GM12875 (cell line): Measurements from ENCODE around the gene CCL3.

ENCODE experiments used
- H3K4me3 ChIP-seq: one replicate; pipeline ENCODE4 v1.5.1; 2011; ENCODE audit warnings: low read depth, low read length, control low read depth
- CTCF ChIP-seq: IDR thresholded peaks from 2 replicates; pipeline ENCODE4 v1.5.1; 2011; ENCODE audit warnings: low read depth, mild to moderate bottlenecking, control low read depth, inconsistent platforms, low read length, moderate library complexity, borderline replicate concordance; ENCODE audit not compliant: insufficient read depth

CCL3 gene

GRCh38 chr17:36089888-36090836, at the start of gene CCL3:
TSS of gene CCL3 (minus strand) at chr17:36090143. CDS start at chr17:36090058, 85 bp downstream.
- peak within 1 kb of the TSS; percentile 62 for H3K4me3 ChIP-seq
- no peak for TF ChIP-seq CTCF

- TF ChIP-seq CTCF: no peak
- no peak overlapping the region for H3K4me3 ChIP-seq
These were observed 46.5 kb upstream of the CCL3 start for GRCh38 chr17:36136439-36136838.

- no peak overlapping the region for H3K4me3 ChIP-seq
- no peak for TF ChIP-seq CTCF
These were observed 46.1 kb upstream of the CCL3 start for GRCh38 chr17:36136036-36136435.

GRCh38 chr17:36135465-36135864, 45.5 kb upstream of the CCL3 start:
- TF ChIP-seq CTCF: no peak
- H3K4me3 ChIP-seq: no peak overlapping the region

- H3K4me3 ChIP-seq: no peak overlapping the region
- TF ChIP-seq CTCF: no peak
These were observed 43.8 kb upstream of the CCL3 start for GRCh38 chr17:36133602-36134236.

- TF ChIP-seq CTCF: no peak
- H3K4me3 ChIP-seq: no peak overlapping the region
These were observed 42.5 kb upstream of the CCL3 start for GRCh38 chr17:36132421-36132831.
